ENCODE data around the gene TRIM44.
"Not testable (repeated sequence)": the region's sequence is repeated elsewhere in the genome, so short reads cannot be mapped to it uniquely, and the experiment has no call there.

The TRIM44 gene

DNA sequence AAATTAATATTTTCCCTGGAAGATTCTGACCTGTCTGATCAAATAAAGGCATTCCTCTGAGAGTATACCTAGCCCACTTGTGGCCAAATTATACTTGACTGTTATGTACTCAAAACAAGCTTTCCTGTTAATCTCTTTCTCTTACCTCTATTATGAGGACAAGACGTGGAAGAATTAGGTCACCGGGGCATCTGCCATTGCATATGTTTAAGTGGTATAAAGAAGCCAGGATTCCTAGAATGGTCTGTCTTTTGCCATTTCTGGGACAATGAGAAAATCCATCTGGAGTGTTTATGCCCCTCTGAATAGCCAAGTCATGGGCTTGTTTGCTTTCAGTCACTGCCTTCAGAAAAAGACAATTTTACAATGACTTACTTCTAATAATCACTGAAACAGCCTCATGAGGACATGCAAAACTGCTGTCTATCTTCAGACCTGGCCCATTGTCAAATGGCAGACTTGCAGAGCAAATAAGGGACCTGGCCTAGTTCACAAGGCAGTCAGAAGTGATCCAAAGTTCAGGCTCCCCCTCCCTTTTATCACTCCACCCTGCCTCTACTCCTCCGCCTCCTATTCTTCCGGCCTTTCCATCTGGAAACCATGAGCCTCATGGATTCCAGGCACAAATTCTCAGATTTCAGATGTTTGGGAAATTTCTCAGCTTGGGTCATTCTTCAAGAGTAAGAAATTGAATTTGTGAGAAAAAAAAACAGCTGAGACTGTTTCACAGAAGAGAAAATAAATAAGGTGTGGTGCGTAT is 153.2 kb downstream of the TRIM44 start:
- no peak for DNase-seq (ENCODE audit: low read depth)

DNA sequence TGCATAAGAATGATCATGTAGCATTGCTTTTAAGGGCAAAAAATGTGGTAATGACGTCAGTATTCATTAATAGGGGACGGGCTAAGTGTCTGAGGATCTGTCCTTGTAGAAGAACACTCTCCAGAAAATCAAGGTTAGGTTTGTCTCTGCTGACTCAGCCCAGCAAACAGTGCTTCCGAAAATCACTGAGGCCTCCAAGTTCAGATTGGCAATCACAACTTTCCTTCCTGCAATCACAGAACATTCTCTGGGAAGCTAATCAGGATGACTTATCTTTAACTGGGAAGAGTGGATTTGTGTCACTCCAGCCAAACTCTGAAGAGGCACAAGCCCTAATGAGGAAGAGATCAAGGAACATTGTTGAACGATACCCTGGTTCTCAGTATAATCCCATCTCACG is 158.0 kb downstream of the TRIM44 start:
- no peak for DNase-seq (ENCODE audit: low read depth)

DNA sequence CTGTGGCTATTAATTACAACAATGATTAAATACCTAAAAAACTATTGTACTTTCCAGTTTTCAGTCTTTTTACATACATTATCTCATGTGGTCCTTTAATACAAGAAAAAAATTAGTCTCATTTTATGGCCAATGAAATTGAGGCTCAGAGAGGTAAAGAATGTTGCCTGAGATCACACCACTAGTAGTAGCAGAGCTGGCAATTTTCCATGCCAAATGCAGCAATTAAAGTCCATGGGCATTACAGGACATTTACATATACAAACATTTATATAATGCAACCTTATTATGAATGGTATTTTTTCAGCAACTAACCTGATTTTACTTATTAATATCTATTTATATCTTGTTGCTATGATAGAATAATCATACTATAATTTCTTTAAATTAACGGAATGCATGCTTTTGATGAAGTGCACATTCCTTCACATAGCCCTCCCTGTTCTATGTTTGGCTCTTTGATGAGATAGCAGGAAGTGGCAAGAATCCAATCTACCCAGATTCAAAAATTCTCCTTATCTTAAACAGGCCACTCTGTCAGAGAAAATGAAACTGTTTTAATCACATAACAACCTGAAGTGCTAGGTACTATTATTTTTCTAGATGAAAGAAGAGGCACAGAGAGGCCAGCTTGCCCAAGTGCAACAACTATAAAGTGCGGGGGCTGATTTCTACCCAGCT is 160.4 kb downstream of the TRIM44 start:
- DNase-seq (ENCODE audit: low read depth), result no peak

DNA sequence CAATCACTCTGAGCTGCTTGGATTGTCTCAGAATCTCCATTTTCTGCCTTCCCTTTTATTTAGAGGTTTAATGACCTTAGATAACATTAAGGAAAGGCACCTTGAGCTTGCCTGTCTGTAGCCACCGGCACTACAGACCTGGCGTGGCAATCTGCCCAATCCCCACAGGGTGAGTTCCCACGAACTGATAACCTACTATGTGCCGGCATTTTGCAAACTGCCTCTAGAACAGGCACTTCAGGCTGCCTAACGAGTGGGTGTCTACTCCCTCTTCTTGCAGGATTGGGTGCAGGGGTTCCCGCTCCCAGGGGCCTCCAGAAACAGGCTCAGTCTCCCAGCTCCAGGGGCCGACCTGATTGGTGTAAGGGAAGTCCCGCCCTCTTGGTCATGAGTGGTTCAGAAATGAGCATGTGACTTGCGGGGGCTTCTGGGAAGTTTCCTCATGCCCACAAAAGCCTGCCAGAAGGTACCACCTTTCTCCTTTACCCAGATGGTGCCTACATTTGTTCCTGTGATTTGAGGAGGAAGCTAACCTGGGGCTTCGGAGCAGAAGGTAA is 161.2 kb downstream of the TRIM44 start:
- no peak for DNase-seq (ENCODE audit: low read depth)

DNA sequence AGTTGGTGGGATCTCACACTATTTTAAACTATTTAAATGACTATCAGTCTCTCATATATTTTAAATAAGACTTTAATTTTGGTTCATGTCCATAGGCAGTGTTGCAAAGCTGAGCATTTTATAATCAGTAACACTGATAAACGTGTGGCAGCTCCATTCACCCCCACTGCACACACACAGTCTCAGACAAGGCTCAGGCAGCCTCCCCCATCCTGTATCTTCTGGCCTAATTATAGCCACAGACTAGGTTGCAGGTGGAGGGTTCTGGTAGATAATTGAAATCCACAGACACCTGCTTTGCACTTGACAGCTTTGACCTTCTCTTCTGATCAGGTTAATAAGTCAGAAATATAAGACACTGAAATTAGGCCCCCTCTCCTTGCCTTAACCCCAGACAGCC is 162.8 kb downstream of the TRIM44 start:
- no peak for DNase-seq (ENCODE audit: low read depth)

DNA sequence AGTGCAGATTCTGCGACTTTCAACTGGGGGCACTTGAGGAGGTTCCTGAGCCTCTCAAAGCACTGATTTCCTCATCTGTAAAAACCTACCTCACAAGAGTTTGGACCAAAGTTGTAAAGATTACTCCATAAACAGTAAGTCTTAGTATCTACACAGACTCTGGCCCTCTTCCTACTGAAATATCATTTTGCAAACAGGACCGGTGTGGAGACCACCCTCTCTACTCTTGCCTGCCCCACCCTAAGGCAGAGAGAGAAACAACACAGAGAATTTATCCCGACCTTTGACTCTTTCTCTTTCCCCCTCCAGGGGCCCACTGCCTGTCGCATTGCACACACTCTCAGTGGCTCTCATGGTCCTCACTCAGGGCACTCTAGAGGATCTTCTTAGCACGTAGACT is 163.4 kb downstream of the TRIM44 start:
- DNase-seq (ENCODE audit: low read depth), result no peak

DNA sequence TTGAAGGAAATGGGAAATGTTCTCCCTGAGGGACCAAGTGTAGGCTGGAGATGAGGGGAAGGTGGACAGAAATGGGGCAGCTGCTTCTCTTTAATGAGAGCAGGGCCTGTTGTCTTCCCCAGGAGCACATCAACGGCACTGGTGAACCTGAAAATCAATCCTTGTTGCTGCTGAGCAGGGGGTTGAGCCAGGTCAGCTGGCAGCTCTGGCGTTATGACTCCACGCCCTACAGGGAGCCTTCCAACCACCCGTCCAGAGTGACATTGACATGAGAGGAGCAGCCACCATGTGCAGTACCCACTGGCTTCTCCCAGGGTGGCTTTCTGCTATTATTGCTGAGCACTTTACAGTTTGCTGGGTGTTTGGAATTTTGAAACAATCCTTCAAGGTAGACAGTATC is 164.4 kb downstream of the TRIM44 start:
- no peak for DNase-seq (ENCODE audit: low read depth)

DNA sequence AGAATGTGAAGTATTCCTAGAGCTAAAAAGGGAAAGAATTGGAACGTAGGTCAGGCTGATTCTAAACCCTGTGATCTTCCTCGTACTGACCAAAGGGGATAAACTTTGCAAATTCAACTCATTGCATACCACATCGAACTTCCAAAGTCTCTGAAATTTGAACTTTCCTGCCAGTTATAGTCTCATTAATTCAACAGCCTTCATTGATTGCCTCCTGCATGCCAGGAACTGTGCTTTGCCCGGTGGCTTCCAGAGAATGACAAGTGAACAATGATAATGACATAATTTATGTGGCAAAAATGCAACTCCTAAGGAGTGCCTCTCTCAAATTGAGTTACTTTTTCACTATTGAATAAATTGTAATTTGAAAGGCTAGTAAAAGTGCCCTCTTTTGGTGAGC is 173.6 kb downstream of the TRIM44 start:
- no peak for DNase-seq (ENCODE audit: low read depth)

DNA sequence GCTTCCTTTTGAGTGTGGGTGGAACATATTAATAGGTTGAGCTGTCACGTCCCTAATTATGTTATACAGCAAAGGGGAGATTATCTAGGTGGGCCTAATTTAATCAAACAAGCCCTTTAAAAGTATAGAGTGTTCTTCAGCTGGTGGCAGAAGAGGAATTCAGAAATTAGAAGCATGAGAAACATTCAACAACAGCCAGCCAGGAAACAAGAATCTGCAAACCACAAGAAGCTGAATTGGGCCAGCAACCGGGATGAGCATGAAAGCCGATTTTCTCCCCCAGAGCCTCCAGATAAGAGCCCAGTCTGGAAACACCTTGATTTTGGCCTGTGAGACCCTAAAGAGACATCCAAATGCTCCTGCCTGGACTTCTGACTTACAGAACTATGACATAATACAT is 175.5 kb downstream of the TRIM44 start:
- DNase-seq (ENCODE audit: low read depth), result no peak

DNA sequence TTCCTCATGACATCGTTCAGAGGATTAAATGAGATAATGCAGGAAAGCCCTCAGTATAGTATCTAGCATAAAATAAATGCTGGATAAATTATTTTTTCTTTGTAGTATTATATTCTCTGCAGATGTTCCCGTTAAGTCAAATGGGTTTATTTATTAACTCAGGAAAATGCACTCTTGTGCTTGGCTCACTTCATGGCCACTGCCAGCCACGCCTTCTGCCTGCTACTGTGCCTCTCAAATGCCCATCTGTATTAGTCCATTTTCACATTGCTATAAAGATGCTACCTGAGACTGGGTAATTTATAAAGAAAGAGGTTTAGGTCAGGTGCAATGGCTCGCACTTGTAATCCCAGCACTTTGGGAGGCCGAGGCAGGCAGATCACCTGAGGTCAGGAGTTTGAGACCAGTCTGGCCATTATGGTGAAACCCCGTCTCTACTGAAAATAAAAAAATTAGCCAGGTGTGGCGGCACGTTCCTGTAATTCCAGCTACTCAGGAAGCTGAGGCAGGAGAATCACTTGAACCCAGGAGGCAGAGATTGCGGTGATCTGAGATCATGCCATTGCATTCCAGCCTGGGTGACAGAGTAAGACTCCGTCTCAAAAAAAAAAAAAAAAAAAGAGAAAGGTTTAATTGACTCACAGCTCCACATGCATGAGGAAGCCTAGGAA is 176.3 kb downstream of the TRIM44 start:
- DNase-seq (ENCODE audit: low read depth), result not testable (repeated sequence)

DNA sequence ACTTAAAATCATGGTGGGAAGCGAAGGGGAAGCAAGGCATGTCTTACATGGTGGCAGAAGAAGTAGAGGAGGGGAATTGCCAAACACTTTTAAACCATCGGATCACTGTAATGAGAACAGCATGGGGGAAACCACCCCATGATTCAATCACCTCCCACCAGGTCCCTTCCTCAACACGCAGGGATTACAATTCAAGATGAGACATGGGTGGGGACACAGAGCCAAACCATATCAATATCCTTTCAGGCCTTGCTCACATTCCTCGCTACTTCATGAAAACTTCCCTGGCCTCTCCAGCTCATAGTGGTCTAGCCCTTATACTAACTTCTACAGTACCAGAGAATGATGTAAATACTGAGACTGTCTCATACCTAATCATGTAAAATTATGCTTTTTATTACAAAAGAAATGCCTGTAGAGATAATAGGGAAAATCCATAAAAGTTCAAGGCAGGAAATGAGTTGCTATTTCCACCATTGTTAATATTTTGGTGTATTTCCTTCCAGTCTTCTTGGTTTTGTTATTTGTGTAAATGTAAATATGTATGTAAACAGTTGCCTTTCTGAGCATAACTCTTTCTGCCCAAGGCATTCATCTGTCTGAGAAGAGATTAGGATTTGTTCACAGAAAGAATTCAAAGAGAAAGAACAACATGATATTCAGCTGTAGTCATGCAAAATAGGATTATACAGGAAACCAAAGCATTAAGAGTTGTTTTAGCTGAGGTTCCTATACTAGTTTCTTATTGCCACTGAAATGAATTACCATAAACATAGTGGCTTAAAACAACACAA is 177.0 kb downstream of the TRIM44 start:
- DNase-seq (ENCODE audit: low read depth), result no peak

DNA sequence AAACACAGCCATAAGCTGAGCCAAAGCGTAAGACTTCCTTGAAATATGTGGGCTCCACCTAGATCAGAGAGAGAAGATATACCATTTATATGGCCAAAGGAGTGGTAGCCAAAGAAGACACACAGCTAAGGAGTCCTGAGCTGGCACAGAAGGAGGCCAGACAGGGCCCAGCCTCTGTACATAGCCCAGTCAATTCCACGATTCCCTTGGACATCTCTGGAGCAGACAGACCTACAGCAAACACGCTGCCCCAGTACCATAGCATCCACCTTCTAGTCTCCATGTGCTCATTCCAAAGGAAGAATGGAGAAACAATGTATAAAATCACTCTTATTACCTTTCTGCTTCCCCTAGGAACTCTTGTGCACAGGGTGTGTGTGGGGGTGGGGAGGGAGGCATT is 179.2 kb downstream of the TRIM44 start:
- no peak for DNase-seq (ENCODE audit: low read depth)

DNA sequence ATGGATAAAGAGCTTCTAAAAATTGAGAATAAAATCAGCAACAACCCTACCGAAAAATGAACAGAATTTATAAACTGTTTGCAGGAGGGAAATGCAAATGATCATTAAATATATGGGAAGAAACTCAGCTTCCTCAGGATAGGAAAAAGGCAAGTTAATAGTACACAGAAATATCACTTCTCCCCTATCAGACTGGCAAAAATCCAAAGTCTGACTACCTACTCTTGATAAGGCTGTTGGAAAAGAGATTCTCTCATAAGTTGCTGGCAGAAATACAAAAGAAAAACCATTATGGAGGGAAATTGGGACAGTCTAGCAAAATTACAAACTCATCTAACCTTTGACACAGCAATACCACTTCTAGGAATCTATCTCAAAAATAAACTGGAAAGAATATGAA is 180.4 kb downstream of the TRIM44 start:
- DNase-seq (ENCODE audit: low read depth), result no peak

DNA sequence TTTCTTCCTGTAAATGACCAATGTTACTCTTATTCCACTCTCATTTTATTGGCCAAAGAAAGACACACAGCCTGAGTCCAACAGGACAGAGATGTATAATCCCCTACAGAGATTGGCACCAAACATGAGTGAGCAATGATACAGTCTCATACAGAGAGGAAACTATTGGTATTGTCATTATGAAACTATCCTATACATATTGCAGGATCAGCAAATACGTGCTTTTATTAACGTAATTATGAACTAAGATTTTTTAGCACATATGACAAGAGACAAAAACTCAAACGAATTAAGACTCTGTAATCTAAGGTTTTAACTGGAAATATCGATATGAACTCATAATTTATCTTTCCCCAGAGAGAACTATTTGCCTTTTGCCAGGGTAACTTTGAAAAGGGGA is 182.0 kb downstream of the TRIM44 start:
- no peak for DNase-seq (ENCODE audit: low read depth)

DNA sequence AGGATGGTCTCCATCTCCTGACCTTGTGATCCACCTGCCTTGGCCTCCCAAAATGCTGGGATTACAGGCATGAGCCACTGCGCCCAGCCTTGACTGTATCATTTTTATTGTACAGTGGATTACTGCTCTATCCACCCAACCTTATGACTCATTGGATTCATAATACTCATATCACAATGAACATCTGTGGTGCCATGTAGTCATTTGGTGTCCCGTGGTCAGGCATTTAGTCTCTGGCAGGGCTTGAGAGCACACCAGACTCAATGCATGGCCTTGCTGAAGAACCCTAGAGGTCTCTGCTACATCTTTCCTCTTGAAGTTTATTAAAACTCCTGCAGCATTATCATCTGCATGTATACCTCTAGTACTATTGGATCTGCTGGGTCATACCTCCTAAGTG is 183.3 kb downstream of the TRIM44 start:
- no peak for DNase-seq (ENCODE audit: low read depth)

DNA sequence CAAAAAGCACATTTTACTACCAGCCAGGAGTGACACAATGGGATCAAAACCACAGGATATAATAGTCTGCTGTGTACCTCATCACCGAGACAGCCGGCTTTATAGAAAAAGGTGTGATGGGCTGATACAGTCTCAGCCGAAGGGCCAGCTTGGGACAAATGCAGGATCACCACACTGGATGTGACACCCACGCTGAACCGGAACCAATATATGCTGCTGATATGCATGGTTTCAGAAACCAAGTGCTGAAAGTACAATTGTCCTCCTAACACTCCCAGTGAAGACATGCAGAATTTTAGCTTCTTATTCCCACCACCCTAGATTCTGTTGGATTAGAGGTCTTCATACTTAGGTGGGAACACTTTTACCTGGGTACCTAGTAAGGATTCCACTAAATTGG is 184.3 kb downstream of the TRIM44 start:
- no peak for DNase-seq (ENCODE audit: low read depth)

DNA sequence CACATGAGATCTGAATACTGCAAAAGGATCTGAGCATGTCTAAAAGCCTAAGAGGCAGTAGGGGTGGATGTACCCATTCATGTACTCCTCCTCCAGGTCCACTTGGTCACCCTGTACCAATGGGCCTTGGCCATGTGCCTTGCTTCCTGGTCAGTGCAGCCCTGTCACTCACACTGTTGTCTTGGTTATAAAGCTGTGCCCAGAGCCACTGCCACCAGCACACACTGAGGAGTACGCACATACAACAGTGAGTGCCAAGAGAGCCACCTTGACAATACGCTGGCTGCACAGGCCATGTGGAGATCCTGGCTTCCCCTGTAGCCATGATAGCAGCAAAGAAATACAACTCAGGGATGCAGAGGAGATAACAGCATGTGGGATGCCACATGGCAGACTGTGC is 184.9 kb downstream of the TRIM44 start:
- DNase-seq (ENCODE audit: low read depth), result no peak

DNA sequence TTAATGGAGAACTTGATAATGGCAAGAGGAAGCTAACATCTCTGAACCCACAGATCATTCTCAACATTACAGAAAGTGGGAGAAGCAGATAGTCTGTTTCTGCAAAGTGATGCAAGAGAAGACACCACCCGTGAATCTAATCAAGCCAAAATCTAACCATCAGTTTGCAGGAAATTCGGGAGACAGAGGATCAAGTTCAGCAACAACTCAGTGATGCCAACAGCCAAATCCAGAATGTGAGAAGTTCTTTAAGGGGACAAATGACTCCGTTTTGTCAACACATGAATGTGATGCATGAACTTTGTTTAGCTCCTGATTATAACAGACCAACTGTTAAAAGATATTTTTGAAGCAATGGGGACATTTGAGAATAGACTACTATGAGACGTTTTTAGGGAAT is 186.0 kb downstream of the TRIM44 start:
- no peak for DNase-seq (ENCODE audit: low read depth)

DNA sequence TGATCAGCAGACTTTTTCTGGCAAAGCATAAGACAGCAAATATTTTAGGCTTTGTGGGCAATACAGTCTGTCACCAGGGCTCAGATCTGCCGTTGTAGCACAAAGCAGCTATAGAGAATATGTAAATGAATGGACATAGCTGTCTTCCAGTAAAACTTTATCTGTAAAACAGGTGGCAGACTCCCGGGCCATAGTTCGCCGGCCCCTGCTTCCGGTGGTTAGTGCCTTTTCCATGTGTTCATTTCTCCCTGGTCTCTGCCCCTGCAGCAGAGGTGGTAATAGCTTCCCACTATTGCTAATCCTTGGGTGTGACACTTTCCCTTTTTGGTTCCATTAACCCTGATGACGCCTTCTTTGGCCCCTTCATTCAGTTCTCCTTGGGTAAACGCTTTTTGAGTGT is 187.6 kb downstream of the TRIM44 start:
- DNase-seq (ENCODE audit: low read depth), result no peak

DNA sequence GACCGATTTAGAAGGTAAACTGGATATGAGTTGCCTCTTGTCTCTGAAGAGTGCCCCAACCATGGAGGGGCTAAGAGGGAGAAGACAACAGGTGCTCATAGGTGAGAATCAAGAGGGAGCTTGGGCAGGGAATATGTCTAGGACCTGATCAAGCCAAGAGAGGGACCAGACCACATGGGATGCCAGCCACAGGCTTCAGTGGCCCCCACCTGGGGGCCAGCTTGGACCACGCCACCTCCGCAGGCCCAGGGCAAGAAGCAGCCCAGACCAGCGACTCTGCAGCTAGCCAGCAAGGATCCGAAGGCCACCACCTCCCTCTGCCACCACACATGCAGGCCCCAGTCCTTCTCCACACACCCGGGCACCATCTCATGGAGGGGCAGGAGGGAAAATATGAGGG is 188.8 kb downstream of the TRIM44 start:
- DNase-seq (ENCODE audit: low read depth), result no peak

DNA sequence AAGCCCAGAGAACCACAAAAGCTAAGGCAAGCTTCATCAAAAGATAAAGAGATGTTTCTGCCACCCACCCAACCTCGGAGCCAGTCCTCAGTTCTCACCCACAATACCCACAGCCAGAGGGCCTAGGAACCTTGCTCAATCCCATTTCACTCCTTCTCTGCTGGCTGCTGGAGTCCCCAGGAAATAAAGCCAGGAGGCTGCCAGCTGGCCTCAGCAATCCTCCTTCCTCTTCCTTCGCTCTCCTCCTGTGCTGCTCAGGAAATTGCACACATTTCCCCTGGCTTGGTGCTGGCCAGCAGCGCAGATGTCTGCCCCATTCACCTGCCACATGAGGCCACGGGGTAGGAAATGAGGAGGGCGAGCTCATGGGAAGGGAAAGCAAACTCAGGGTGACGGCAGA is 189.5 kb downstream of the TRIM44 start:
- no peak for DNase-seq (ENCODE audit: low read depth)

DNA sequence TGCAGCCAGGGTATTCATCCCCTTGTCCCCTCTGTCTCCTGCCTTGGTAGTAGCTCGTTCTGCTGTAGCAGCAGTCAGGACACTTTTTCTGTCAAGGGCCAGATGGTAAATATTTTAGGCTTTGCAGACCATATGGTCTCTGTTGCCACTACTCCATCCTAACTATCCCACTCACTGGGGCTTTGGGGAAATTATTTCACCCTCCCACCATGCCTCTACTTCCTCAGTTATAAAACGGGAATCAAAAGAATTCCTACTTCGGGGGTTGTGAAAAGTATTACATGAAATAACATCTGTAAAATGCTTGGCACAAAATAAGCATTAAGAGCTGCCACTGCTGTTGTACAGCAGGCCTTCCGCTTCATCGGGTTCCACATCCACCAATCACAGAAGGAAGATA is 191.4 kb downstream of the TRIM44 start:
- no peak for DNase-seq (ENCODE audit: low read depth)
